HG03565 (cell line): ENCODE results near the gene ITPA.

Experiments
- ATAC-seq: cut with Tn5 transposase; IDR thresholded peaks from one replicate; pipeline ENCODE4 v1.9.1; 2021; ENCODE audit warnings: mild to moderate bottlenecking, moderate library complexity; ENCODE audit not compliant: unreplicated experiment

The ITPA gene

GRCh38 chr20:3226093-3226492 lies 16.8 kb downstream of the ITPA start:
- no peak for ATAC-seq

DNA sequence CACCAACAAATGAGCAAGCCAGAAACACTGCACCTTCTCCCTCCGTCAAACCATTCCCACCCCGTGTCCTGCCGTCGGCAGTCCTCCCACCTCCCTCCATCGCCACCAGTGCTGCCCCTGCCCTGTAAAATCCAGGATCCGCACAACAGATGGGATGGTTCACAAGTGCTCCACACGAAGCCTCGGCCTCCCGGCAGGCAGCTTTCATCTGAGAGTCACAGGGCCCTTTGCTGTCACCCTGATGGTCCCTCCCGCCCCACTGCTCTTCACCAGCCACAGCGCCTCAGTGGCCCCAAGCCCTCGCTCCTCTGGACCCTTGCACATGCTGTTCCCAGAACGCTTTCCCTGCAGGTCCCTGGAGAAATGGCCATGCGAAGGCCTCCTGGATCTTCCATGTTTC lies 17.6 kb downstream of the ITPA start:
- ATAC-seq = no peak

- no peak for ATAC-seq
Observed at GRCh38 chr20:3227506-3227905, 18.2 kb downstream of the ITPA start.

DNA sequence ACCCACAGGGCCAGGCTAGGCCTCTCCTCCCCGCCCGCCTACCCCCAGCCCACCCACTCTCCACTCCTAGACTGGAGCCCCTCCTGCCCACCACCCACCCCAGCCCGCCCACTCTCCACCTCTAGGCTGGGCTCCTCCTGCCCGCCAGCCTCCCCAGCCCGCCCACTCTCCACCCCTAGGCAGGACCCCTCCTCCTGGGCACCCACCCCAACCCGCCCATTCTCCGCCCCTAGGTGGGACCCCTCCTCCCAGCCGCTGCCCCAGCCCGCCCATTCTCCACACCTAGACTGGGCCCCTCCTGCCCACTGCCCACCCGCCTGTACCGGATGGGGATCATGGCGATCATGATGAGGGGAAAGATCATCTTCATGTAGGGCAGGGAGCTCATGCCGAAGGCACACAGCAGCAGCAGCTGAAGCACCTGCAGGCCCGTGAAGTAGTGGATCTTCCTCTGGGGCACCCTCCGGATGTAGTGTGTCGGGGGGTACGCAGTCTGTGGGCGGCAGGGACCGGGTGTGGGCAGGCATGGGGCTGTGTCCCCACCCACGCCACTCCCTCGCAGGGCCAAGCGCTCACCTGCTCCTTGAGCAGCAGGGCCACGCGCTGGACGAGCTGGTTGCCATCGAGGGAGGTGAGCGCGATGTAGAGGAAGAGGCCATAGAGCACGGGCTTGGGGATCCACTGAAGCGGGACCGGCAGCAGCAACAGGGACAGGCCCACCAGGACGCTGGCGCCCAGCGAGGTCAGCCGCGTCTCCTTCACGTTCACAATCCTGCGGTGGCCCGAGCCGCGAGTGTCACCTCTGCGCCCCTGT lies 18.8 kb downstream of the ITPA start:
- no peak for ATAC-seq

DNA sequence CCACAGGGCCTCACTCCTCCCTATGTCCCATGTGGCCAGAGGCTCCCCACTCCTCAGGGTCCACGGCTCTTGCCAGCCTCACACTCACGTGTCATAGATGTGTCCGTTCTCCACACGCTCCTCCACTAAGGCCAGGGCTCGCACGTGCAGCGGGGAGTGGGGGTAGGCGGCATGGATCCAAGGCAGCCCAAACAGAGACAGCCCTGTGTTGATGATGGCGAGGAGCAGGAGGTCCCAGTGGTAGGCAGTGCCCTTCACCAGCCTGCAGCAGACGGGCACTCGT lies 19.4 kb downstream of the ITPA start:
- ATAC-seq = no peak

DNA sequence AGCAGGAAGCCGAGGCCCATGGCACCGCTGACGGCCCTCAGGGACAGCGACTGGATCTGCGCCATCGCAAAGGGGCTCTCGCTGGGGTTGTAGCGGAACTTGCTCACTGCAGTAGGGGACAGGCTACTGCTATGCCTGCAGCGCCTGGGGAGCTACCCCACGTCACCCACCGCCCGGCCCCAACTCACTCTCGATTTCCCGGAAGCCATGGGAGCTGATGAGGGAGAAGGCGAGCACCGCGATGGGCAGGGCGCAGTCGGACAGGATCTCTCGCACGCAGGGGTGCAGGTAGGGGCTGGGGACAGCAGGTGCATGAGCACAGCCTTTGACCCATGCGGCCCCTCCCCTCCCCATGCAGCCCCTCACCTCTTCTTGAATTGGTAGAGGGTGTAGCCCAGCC lies 19.9 kb downstream of the ITPA start:
- no peak for ATAC-seq

GRCh38 chr20:3229798-3230197 lies 20.5 kb downstream of the ITPA start:
- ATAC-seq = no peak

DNA sequence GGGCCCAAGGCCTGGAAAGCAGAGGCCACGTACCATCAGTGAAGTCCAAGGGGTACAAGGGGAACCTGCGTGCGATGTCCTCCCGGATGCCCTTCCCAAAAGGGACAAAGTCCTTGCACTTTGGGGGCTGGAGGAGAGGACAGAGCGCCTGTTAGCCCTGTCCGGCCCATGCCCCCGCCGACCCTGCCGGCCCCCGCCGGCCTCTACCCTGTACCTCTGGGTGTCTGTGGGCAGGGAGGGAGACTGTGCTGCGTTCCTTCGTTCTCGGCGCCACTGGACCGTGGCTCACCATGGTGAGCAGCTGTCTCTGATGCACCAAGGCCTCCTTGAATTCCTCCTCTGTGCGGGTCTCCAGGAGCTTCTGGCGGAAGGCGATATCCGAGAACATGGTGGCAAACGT lies 21.8 kb downstream of the ITPA start:
- no peak for ATAC-seq

DNA sequence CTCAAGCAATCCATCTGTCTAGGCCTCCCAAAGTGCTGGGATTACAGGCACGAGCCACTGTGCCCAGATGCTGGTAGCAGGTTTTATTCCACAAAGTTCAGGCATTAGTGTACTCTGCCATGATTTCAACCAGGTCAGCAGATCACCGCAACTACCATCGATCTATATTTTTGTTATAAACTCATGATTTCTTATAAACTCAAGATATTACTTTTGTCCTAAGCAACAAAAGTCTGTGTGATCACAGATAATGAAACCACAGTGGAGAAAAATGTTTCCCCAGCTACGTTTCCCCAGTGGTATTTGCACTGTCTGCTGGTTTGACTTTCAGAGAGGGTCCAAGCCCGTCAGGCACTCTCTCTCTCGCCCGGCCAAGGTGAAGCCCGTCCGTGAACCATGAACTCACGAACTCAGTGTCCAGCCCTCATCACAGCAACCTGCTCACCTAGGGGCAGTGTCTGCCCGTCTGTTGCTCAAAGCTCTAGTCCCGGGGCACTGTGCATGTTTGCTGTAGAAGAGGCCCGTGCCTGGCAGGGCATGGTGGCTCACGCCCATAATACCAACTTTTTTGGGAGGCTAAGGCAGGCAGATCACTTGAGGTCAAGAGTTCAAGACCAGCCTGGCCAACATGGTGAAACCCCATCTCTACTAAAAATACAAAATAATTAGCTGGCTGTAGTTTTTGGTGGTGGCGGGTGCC lies 22.7 kb downstream of the ITPA start:
- ATAC-seq = no peak

GRCh38 chr20:3233131-3233990 lies 24.1 kb downstream of the ITPA start:
- ATAC-seq = no peak

DNA sequence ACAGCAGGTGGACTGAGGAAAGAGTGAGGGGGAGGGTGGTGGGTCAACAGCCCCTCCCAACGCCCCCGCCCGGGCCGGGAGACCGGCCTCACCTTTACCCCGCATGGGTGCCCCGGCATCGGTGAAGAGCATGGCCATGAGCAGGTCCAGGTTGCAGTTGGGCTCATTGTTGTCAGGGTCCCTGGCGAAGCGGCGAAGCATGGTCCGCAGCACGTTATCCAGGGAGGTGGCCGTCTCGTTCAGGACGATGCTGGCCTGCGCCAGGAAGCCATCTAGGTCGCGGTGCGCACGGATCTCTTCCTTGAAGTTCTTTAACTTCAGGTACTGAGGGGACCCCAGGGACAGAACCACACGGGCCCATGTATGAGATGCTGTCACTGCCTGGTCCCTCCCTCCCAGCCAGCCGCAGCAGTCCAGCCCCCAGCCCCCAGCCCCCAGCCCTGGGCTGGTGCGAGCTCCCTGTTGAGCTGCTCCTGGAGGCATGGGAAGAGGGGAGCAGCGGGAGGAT lies 24.7 kb downstream of the ITPA start:
- no peak for ATAC-seq

DNA sequence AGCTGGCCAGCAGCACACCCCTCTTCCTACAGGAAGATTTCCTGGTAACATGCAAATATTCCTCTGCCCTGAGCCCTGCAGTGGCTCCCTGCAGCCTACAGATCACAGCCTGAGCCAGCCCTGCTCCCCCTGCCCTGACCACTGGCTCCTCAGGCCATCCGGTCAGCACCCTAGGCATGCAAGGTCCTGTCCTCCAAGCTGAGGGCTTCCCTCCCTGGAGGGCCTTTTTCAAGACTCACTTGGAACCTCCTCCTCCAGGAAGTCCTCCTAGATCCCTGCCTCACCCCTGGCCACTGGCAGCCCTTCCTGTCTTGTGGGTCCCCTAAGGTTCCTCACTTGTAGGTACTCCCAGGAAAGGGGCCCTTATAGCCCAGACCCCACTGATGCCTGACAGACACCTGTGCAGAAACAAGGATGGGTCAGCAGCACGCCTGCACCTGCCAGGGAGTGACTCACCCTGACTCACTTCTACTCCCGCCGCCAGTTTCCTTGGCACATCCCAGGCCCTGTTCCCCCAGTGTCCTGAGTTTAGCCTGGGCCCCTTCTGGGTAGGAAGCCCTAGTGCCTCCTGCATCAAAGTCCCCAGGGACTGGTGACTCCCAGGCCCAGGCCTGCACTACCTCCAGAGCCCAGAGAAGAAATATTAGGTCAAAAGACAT lies 26.5 kb downstream of the ITPA start:
- ATAC-seq = no peak

GRCh38 chr20:3237011-3237957 lies 28.0 kb downstream of the ITPA start:
- no peak for ATAC-seq

- ATAC-seq = no peak
Observed at GRCh38 chr20:3237958-3238615, 28.8 kb downstream of the ITPA start.

- no peak for ATAC-seq
Observed at GRCh38 chr20:3238616-3239025, 29.3 kb downstream of the ITPA start.

DNA sequence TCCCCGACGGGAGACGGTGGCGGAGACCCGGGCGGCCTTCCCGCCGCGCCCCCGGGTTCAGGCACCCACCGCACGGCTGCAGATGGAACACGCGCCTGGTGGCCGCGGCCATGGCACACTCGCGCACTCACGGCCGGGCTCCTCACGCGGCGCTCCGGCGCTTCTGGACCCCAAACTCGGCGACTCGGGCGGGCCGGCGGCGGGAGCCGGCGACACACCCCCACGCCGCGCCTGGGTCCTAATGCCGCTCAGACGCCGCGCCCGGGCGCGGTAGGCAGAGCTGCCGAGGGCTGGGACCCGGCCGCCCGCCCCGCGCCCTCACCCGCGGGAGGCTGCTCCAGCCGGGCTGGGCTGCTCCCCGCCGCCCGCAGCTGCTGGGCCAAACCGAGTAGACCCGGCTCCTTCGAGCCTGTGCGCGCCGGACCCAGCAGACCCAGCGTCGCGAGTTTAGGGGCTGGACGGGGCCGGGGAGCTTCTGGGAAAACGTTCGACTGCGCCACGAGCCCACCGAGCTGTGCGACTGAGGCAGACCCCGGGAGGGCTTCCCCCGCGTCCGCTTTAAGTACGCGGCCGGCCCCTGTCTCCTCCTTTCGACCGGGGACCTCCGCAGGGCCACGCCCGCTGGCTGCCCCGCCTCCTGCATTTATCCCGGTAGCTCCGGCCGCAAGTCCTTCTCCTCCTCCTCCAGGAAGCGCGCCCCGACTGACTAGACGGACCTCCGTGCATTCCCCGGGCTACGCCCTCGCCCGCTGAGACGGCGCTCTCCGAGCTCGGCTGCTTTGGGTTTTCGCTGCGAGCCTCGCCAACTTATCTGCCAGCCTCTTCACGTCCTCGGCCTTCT lies 29.9 kb downstream of the ITPA start, which contains the start of gene SLC4A11:
TSS of gene SLC4A11 (minus strand) at position 165 of the 841 bp plus-strand sequence. CDS start at position 112, 53 bp downstream.
- no peak for ATAC-seq

DNA sequence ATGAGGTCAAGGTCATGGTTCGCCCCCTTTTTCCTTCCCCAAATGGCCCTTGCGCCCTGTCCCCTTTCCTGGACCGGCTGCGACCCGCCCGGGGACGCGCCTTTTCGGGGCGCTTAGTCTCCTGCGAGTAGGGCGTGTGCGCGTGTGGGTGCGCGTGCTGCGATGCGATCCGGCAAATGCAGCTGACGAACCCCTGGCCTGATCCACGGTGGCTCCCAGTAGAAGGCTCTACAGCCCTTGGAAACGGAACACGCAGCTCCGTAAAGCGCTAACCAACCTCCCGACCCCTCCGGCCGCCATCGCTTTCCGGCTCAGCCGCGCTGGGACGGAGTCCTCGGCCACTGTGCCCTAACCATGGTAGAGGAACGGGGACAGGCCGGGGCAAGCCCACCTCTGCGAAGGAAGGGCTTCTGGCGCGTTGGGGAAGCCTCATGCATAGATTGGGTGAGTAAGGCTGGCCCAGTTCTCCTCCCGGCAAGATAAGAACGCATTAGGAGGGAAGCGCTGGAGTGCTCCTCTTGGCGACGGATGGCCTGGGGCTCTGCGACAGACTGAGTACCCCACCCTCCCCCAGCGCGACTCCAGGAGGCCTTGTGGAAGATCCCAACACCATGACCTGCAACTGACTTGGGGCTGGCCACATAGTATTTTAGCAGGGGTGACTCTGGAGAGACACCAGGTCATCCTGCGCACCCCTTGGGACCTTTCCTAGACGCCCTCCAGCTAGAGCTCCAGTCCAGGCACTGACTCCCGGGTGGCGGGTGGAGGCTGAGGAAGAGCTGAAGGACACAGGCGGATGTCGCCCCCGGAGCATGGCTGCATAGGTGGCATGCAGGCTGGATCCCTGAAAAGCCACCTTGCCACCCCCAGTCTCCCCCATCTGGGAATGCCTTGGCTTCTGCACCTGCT lies 30.8 kb downstream of the ITPA start:
- no peak for ATAC-seq
